Measurements from ENCODE around the gene CDV3. TPM values are rescaled to one million over a fixed set of nuclear protein-coding genes. Genes with fewer than 3 reads are reported as not detected.

The CDV3 gene
- total RNA-seq, 1 experiment from 2014 or later: 306 TPM

- DNase-seq: no peak
- TF ChIP-seq CTCF (IDR thresholded peaks at IDR 0.05; ENCODE audit: unreplicated experiment): no peak
- Mint-ChIP-seq H3K36me3 (ENCODE audit: insufficient read depth, unreplicated experiment) (peaks cover 47% of the 10 kb centered on the region), H3K4me1 (ENCODE audit: low read depth, unreplicated experiment) (no peaks in the 10 kb centered on the region), H3K27me3 (ENCODE audit: unreplicated experiment) (no peaks in the 10 kb centered on the region), H3K9me3 (ENCODE audit: low read depth, unreplicated experiment) (no peaks in the 10 kb centered on the region), H3K4me3 (ENCODE audit: low read depth, unreplicated experiment) (no peak overlapping the region), H3K27ac (ENCODE audit: unreplicated experiment) (no peak overlapping the region)
- CTCF ChIA-PET: no interaction called here
- no TSS peak for BruUV-seq (replicated peaks)
- intact Hi-C loops (cut with micrococcal nuclease; ENCODE audit: unreplicated experiment): no loop called here
Observed at GRCh38 chr3:133620066-133620784, 46.7 kb downstream of the CDV3 start.

GRCh38 chr3:133627789-133628188 lies 54.3 kb downstream of the CDV3 start:
- no peak for TF ChIP-seq CTCF (IDR thresholded peaks at IDR 0.05; ENCODE audit: unreplicated experiment)
- no peaks in the 10 kb centered on the region for H3K4me1 Mint-ChIP-seq (ENCODE audit: low read depth, unreplicated experiment)
- CTCF ChIA-PET: interaction anchor here (1.3 kb wide), 1 partner anchor 11 kb away, joined by 3 read pairs; no protein-coding TSS in a partner anchor
- peaks cover 14% of the 10 kb centered on the region for H3K36me3 Mint-ChIP-seq (ENCODE audit: insufficient read depth, unreplicated experiment)
- H3K27me3 Mint-ChIP-seq (ENCODE audit: unreplicated experiment): no peaks in the 10 kb centered on the region
- no TSS peak for BruUV-seq (replicated peaks)
- H3K4me3 Mint-ChIP-seq (ENCODE audit: low read depth, unreplicated experiment): no peak overlapping the region
- no peak overlapping the region for H3K27ac Mint-ChIP-seq (ENCODE audit: unreplicated experiment)
- H3K9me3 Mint-ChIP-seq (ENCODE audit: low read depth, unreplicated experiment): no peaks in the 10 kb centered on the region
- DNase-seq: no peak
- intact Hi-C loops (cut with micrococcal nuclease; ENCODE audit: unreplicated experiment): no loop called here

GRCh38 chr3:133629146-133629545 lies 55.7 kb downstream of the CDV3 start:
- BruUV-seq (replicated peaks): no TSS peak
- intact Hi-C loops (cut with micrococcal nuclease; ENCODE audit: unreplicated experiment): no loop called here
- Mint-ChIP-seq H3K4me1 (ENCODE audit: low read depth, unreplicated experiment) (no peaks in the 10 kb centered on the region), H3K36me3 (ENCODE audit: insufficient read depth, unreplicated experiment) (peaks cover 22% of the 10 kb centered on the region), H3K27me3 (ENCODE audit: unreplicated experiment) (no peaks in the 10 kb centered on the region), H3K27ac (ENCODE audit: unreplicated experiment) (no peak overlapping the region), H3K4me3 (ENCODE audit: low read depth, unreplicated experiment) (no peak overlapping the region), H3K9me3 (ENCODE audit: low read depth, unreplicated experiment) (no peaks in the 10 kb centered on the region)
- TF ChIP-seq CTCF (IDR thresholded peaks at IDR 0.05; ENCODE audit: unreplicated experiment): no peak
- no peak for DNase-seq
- CTCF ChIA-PET: no interaction called here

GRCh38 chr3:133633439-133633838 lies 60.0 kb downstream of the CDV3 start:
- DNase-seq: no peak
- H3K4me3 Mint-ChIP-seq (ENCODE audit: low read depth, unreplicated experiment): no peak overlapping the region
- BruUV-seq (replicated peaks): no TSS peak
- H3K36me3 Mint-ChIP-seq (ENCODE audit: insufficient read depth, unreplicated experiment): peaks cover 30% of the 10 kb centered on the region
- no peaks in the 10 kb centered on the region for H3K4me1 Mint-ChIP-seq (ENCODE audit: low read depth, unreplicated experiment)
- H3K27ac Mint-ChIP-seq (ENCODE audit: unreplicated experiment): no peak overlapping the region
- TF ChIP-seq CTCF (IDR thresholded peaks at IDR 0.05; ENCODE audit: unreplicated experiment): no peak
- CTCF ChIA-PET: interaction anchor here (1.3 kb wide), 1 partner anchor 17 kb away, joined by 3 read pairs; no protein-coding TSS in a partner anchor
- no peaks in the 10 kb centered on the region for H3K27me3 Mint-ChIP-seq (ENCODE audit: unreplicated experiment)
- no peaks in the 10 kb centered on the region for H3K9me3 Mint-ChIP-seq (ENCODE audit: low read depth, unreplicated experiment)
- intact Hi-C loops (cut with micrococcal nuclease; ENCODE audit: unreplicated experiment): no loop called here

Other genes starting within 250 kb of the CDV3 start
- gene BFSP2, start 173.6 kb upstream of the CDV3 start, total RNA-seq (2022): not detected in 2 replicates
- 86.6 and 94.7 TPM in 2 replicates for gene TOPBP1, start 88.3 kb downstream of the CDV3 start, total RNA-seq (2022)
- gene TF, start 172.7 kb downstream of the CDV3 start, total RNA-seq (2022): 1.1 TPM in 2 replicates
- 113 and 115 TPM in 2 replicates for gene SRPRB, start 232.1 kb downstream of the CDV3 start, total RNA-seq (2022)

All from Calu3 (cell line).